ENCODE data around the gene GAPDHS.

- TF ChIP-seq CTCF (IDR thresholded peaks at IDR 0.05) (no peak), POLR2A (IDR thresholded peaks at IDR 0.05) (no peak)
Observed at GRCh38 chr19:35552534-35553384, 19.5 kb downstream of the GAPDHS start.

Measured in right lobe of liver (tissue), 4 donors.